Astrocyte (in vitro differentiated cells and primary cell): Measurements from ENCODE around the gene SPTBN2. TPM values are rescaled to one million over a fixed set of nuclear protein-coding genes. Genes with fewer than 3 reads are reported as not detected.

Experiments used
- DNase-seq: peaks from one replicate; pipeline ENCODE4 v3.0.0-alpha.2; 2010; ENCODE audit warnings: low read depth
- FAIRE-seq: peaks from 2 replicates; lab custom pipeline; 2011; peaks lifted over from hg19 to GRCh38; lab: Jason Lieb, UNC
- H2AFZ ChIP-seq: 2 replicates; pipeline ENCODE4 v1.6.0; 2012; ENCODE audit warnings: low read depth, low read length, inconsistent platforms
- H3K27ac ChIP-seq: 2 replicates; pipeline ENCODE4 v1.5.1; 2011; ENCODE audit warnings: low read depth, low read length, inconsistent platforms
- H3K27me3 ChIP-seq: 2 replicates; pipeline ENCODE4 v1.6.0; 2011; ENCODE audit warnings: low read length, inconsistent platforms; ENCODE audit not compliant: insufficient read depth
- H3K36me3 ChIP-seq: 2 replicates; pipeline ENCODE4 v1.5.1; 2011; ENCODE audit warnings: low read length, inconsistent platforms; ENCODE audit not compliant: insufficient read depth
- H3K4me1 ChIP-seq: 2 replicates; pipeline ENCODE4 v1.5.1; 2011; ENCODE audit warnings: low read length, inconsistent platforms; ENCODE audit not compliant: insufficient read depth
- H3K4me2 ChIP-seq: 2 replicates; pipeline ENCODE4 v1.6.0; 2012; ENCODE audit warnings: low read length, inconsistent platforms
- H3K4me3 ChIP-seq: 2 replicates; pipeline ENCODE4 v1.5.1; 2011; ENCODE audit warnings: low read depth, mild to moderate bottlenecking, low read length, inconsistent platforms; ENCODE audit not compliant: insufficient read depth
- H3K79me2 ChIP-seq: 2 replicates; pipeline ENCODE4 v1.6.0; 2012; ENCODE audit warnings: mild to moderate bottlenecking, low read length, inconsistent platforms; ENCODE audit not compliant: insufficient read depth
- H3K9ac ChIP-seq: 2 replicates; pipeline ENCODE4 v1.6.0; 2012; ENCODE audit warnings: mild to moderate bottlenecking, low read length, inconsistent platforms
- H3K9me3 ChIP-seq: 2 replicates; pipeline ENCODE4 v1.5.1; 2012; ENCODE audit warnings: low read depth, mild to moderate bottlenecking, low read length, inconsistent platforms; ENCODE audit not compliant: insufficient read depth
- H4K20me1 ChIP-seq: 2 replicates; pipeline ENCODE4 v1.6.0; 2012; ENCODE audit warnings: low read length, inconsistent platforms; ENCODE audit not compliant: insufficient read depth
- H3K27ac Mint-ChIP-seq: one replicate; pipeline ENCODE4 v1.8.0; 2021; ENCODE audit warnings: mild to moderate bottlenecking, mixed read lengths; ENCODE audit not compliant: unreplicated experiment
- H3K27me3 Mint-ChIP-seq: one replicate; pipeline ENCODE4 v1.8.0; 2021; ENCODE audit warnings: low read depth, mixed read lengths; ENCODE audit not compliant: unreplicated experiment
- H3K36me3 Mint-ChIP-seq: one replicate; pipeline ENCODE4 v1.8.0; 2021; ENCODE audit warnings: low read depth, mixed read lengths; ENCODE audit not compliant: unreplicated experiment
- H3K4me1 Mint-ChIP-seq: one replicate; pipeline ENCODE4 v1.8.0; 2021; ENCODE audit warnings: low read depth, mixed read lengths; ENCODE audit not compliant: unreplicated experiment
- H3K4me3 Mint-ChIP-seq: one replicate; pipeline ENCODE4 v1.8.0; 2021; ENCODE audit warnings: mild to moderate bottlenecking, moderate library complexity, mixed read lengths; ENCODE audit not compliant: unreplicated experiment
- H3K9me3 Mint-ChIP-seq: one replicate; pipeline ENCODE4 v1.8.0; 2021; ENCODE audit warnings: mild to moderate bottlenecking, mixed read lengths; ENCODE audit not compliant: unreplicated experiment
- EZH2 ChIP-seq: IDR thresholded peaks from 2 replicates; pipeline ENCODE4 v1.6.1; 2012; ENCODE audit warnings: mild to moderate bottlenecking, low read length, inconsistent platforms; ENCODE audit not compliant: insufficient read depth
- total RNA-seq: library from RNA; stranded (reverse); gene quantifications from 2 replicates; pipeline ENCODE4 v1.2.1, GENCODE V29; 2021
- TF ChIP-seq, protein P1 (sequence below): IDR thresholded peaks from 2 replicates; pipeline ENCODE4 v1.5.1; 2011; ENCODE audit warnings: low read depth, mild to moderate bottlenecking, inconsistent platforms, low read length, moderate library complexity; ENCODE audit not compliant: insufficient read depth

Gene SPTBN2
- total RNA-seq, 1 donor from 2014 or later, result 18.2 TPM

- H3K79me2 ChIP-seq, result no peaks in the 10 kb centered on the region
- Mint-ChIP-seq H3K27me3 (no peaks in the 10 kb centered on the region), H3K4me1 (no peaks in the 10 kb centered on the region), H3K36me3 (peaks cover 35% of the 10 kb centered on the region), H3K4me3 (no peak overlapping the region), H3K9me3 (no peaks in the 10 kb centered on the region), H3K27ac (no peak overlapping the region)
- DNase-seq (no peak), FAIRE-seq (no peak)
- H3K36me3 ChIP-seq, result no peaks in the 10 kb centered on the region
- H3K27me3 ChIP-seq, result no peaks in the 10 kb centered on the region
- H3K4me3 ChIP-seq, result no peak overlapping the region
- H3K9ac ChIP-seq, result no peak overlapping the region
- H3K4me1 ChIP-seq, result no peaks in the 10 kb centered on the region
- no peak overlapping the region for H3K27ac ChIP-seq
- H2AFZ ChIP-seq, result no peak overlapping the region
- TF ChIP-seq, protein P1, sequence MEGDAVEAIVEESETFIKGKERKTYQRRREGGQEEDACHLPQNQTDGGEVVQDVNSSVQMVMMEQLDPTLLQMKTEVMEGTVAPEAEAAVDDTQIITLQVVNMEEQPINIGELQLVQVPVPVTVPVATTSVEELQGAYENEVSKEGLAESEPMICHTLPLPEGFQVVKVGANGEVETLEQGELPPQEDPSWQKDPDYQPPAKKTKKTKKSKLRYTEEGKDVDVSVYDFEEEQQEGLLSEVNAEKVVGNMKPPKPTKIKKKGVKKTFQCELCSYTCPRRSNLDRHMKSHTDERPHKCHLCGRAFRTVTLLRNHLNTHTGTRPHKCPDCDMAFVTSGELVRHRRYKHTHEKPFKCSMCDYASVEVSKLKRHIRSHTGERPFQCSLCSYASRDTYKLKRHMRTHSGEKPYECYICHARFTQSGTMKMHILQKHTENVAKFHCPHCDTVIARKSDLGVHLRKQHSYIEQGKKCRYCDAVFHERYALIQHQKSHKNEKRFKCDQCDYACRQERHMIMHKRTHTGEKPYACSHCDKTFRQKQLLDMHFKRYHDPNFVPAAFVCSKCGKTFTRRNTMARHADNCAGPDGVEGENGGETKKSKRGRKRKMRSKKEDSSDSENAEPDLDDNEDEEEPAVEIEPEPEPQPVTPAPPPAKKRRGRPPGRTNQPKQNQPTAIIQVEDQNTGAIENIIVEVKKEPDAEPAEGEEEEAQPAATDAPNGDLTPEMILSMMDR, result no peak
- TF ChIP-seq EZH2, result no peak
- H4K20me1 ChIP-seq, result no peaks in the 10 kb centered on the region
- H3K9me3 ChIP-seq, result no peaks in the 10 kb centered on the region
- no peak overlapping the region for H3K4me2 ChIP-seq
Measured at GRCh38 chr11:66698491-66698890, 30.5 kb downstream of the SPTBN2 start.

GRCh38 chr11:66697988-66698387 lies 31.0 kb downstream of the SPTBN2 start:
- no peak for DNase-seq
- FAIRE-seq, result no peak

GRCh38 chr11:66696146-66696545 lies 32.9 kb downstream of the SPTBN2 start:
- no peaks in the 10 kb centered on the region for H4K20me1 ChIP-seq
- H3K4me1 ChIP-seq, result no peaks in the 10 kb centered on the region
- no peaks in the 10 kb centered on the region for H3K36me3 ChIP-seq
- H3K9ac ChIP-seq, result no peak overlapping the region
- no peaks in the 10 kb centered on the region for H3K79me2 ChIP-seq
- FAIRE-seq (no peak), DNase-seq (no peak)
- Mint-ChIP-seq H3K27me3 (no peaks in the 10 kb centered on the region), H3K4me3 (no peak overlapping the region), H3K9me3 (no peaks in the 10 kb centered on the region), H3K4me1 (no peaks in the 10 kb centered on the region), H3K36me3 (peaks cover 29% of the 10 kb centered on the region), H3K27ac (no peak overlapping the region)
- no peak overlapping the region for H3K4me3 ChIP-seq
- H3K4me2 ChIP-seq, result no peak overlapping the region
- no peak overlapping the region for H2AFZ ChIP-seq
- no peaks in the 10 kb centered on the region for H3K27me3 ChIP-seq
- TF ChIP-seq, protein P1, result no peak
- TF ChIP-seq EZH2, result no peak
- H3K27ac ChIP-seq, result no peak overlapping the region
- H3K9me3 ChIP-seq, result no peaks in the 10 kb centered on the region

More at GRCh38 chr11:66697988-66698387, 31.0 kb downstream of the SPTBN2 start:
- Histone ChIP-seq H3K4me2 (no peak overlapping the region), H3K36me3 (no peaks in the 10 kb centered on the region), H2AFZ (no peak overlapping the region), H3K9ac (no peak overlapping the region), H4K20me1 (no peaks in the 10 kb centered on the region), H3K27ac (no peak overlapping the region), H3K4me3 (no peak overlapping the region), H3K27me3 (no peaks in the 10 kb centered on the region), H3K9me3 (no peaks in the 10 kb centered on the region), H3K4me1 (no peaks in the 10 kb centered on the region), H3K79me2 (no peaks in the 10 kb centered on the region)
- Mint-ChIP-seq H3K9me3 (no peaks in the 10 kb centered on the region), H3K27ac (no peak overlapping the region), H3K4me3 (no peak overlapping the region), H3K27me3 (no peaks in the 10 kb centered on the region), H3K36me3 (peaks cover 35% of the 10 kb centered on the region), H3K4me1 (no peaks in the 10 kb centered on the region)
- TF ChIP-seq EZH2, result no peak
- TF ChIP-seq, protein P1, result no peak
